ENCODE data around the gene USHBP1.
"Not testable (repeated sequence)": the region's sequence is repeated elsewhere in the genome, so short reads cannot be mapped to it uniquely, and the experiment has no call there.

USHBP1 gene

GRCh38 chr19:17294051-17294891 is 29.7 kb upstream of the USHBP1 start:
- DNase-seq: peak; percentile 26

GRCh38 chr19:17293605-17294004 is 29.1 kb upstream of the USHBP1 start:
- DNase-seq: no peak

- peak; percentile 88 for DNase-seq
Observed at GRCh38 chr19:17292301-17293074, 27.9 kb upstream of the USHBP1 start.

- DNase-seq: peak; percentile 85
Observed at GRCh38 chr19:17289489-17289888, 24.9 kb upstream of the USHBP1 start.

- no peak for DNase-seq
Observed at GRCh38 chr19:17286752-17287151, 22.2 kb upstream of the USHBP1 start.

GRCh38 chr19:17286263-17286662 is 21.7 kb upstream of the USHBP1 start:
- DNase-seq: no peak

- no peak for DNase-seq
Observed at GRCh38 chr19:17285415-17286135, 21.0 kb upstream of the USHBP1 start.

GRCh38 chr19:17283504-17283996 is 19.0 kb upstream of the USHBP1 start:
- DNase-seq: no peak

GRCh38 chr19:17282488-17283125 is 18.1 kb upstream of the USHBP1 start:
- DNase-seq: peak; percentile 77

- DNase-seq: peak; percentile 19
Observed at GRCh38 chr19:17281391-17282304, 17.1 kb upstream of the USHBP1 start, which contains the start of gene ANKLE1. Gene ANKLE1 (plus strand): TSS chr19:17281901. CDS start chr19:17281921, 20 bp downstream.

- no peak for DNase-seq
Observed at GRCh38 chr19:17279436-17279835, 14.9 kb upstream of the USHBP1 start.

GRCh38 chr19:17275441-17276175 is 11.1 kb upstream of the USHBP1 start:
- no peak for DNase-seq

- not testable (repeated sequence) for DNase-seq
Observed at GRCh38 chr19:17274892-17275291, 10.3 kb upstream of the USHBP1 start.

GRCh38 chr19:17268754-17269153 is 4.2 kb upstream of the USHBP1 start:
- DNase-seq: no peak

- peak; percentile 100 for DNase-seq
Observed at GRCh38 chr19:17266975-17267788, 2.6 kb upstream of the USHBP1 start, which contains the start of gene BABAM1. Gene BABAM1 (plus strand): TSS chr19:17267443. CDS start chr19:17268807, 1,364 bp downstream.

GRCh38 chr19:17266589-17266974 is 2.0 kb upstream of the USHBP1 start:
- DNase-seq: no peak

- no peak for DNase-seq
Observed at GRCh38 chr19:17266026-17266425, 1.5 kb upstream of the USHBP1 start.

GRCh38 chr19:17263712-17264640 is 569 bp downstream of the USHBP1 start:
- no peak for DNase-seq
